ENCODE results near the gene DNAL4.

- no peak for TF ChIP-seq POLR2A (IDR thresholded peaks at IDR 0.05; ENCODE audit: low read depth, low read length)
- TF ChIP-seq POLR2AphosphoS5 (IDR thresholded peaks at IDR 0.05; ENCODE audit: low read depth, low read length), result no peak
- TF ChIP-seq PAX5 (IDR thresholded peaks at IDR 0.05; ENCODE audit: insufficient read depth, low read length, severe bottlenecking), result no peak
- TF ChIP-seq TAF1 (IDR thresholded peaks at IDR 0.05; ENCODE audit: low read depth, low read length), result no peak
- TF ChIP-seq SPI1 (IDR thresholded peaks at IDR 0.05; ENCODE audit: low read depth, low read length), result no peak
Observed at GRCh38 chr22:38748487-38749136, 45.3 kb downstream of the DNAL4 start.

Data from GM12891 (cell line).